ENCODE results near the gene PLXNA2.

The PLXNA2 gene

DNA sequence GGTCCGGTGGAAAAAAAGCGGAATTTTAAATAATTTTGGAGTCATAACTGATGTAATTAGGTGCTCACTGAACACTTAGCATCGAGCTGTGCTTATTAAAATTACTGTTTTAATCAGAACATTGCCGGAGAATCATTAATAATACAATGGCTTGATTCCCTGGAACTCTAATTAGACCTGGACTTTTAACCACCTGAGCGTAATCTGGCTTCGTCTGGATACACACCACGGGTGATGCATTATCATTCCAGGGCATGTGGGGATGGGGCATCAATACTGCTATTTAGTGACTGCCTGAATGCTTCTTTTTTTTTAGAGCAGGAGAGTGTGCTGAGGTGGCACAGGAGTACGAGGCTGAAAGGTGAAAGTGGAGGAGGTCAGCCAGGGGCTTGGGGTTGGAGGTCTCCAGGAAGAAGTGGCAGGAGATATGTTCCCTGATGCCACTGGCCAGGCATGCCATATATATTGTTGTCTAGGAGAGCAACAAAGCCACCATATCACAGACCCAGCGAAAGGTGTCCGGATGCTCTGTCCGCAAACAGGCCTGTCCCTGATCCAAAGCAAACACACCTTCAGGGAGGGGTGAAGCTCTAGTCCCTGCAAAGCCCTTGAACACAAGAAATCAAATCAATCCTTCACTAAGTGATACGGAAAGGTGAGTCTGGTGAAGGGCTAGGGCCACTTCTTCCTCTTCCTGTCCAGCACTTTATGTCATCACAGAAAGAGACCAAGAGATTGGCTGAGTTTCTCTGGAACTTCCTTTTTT lies 125.2 kb downstream of the PLXNA2 start:
- DNase-seq (ENCODE audit: low read depth), result no peak

DNA sequence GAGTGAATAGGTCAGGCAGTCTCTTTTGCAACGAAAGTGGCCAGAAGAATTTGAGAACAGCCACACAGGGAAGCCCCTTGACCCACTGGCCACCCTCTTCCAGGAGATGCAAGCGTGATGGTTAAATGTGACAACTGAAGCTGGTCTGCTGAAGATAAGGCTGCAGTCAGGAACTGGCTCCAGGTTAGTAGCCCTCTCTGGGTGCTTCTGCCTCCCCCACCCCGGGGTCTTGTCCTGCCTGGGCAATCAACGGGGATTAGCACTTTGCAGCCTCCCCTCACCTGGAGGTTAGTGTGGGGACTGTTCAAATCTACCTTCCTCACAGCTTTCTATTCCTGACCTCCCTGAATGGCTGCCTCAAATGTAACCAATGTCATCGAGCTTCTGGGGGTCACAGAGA lies 125.9 kb downstream of the PLXNA2 start:
- no peak for DNase-seq (ENCODE audit: low read depth)

DNA sequence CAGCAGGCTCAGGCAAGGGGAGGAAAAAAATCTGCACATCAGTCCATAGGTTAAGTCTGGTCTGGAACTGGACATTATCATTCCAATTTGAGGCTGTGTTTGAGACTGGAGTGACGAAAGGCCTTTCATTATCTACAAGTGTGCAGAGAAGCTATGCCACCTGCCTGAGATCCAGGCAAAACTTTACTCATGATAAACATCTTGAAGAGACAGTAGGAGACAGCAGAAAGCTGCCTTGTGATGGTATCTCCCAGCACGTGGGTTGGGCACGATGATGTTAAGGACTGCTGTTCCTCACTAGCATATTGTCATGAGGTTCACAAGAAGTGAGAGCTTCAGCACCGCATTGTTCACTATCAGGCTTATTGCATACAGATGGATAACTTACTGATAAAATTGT lies 126.4 kb downstream of the PLXNA2 start:
- DNase-seq (ENCODE audit: low read depth), result no peak

DNA sequence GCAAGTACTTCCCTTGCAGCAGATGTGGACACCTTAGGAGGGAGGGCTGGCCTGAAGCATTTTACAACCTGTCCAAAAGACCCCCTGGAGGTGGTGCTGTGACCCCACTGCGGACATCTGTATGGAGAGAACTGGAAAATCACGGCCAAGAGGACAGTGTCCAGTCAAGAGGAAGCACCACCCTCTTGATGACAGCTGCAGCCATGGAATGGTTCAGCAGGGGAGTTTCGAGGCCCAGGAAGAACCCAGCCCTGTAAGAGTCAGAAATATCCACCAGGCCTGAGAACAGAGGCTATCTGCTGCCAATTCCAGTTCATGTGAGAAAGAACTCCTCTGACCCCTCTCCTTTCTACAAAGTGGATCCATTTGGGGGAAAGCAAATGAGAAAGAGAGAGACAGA lies 126.8 kb downstream of the PLXNA2 start:
- no peak for DNase-seq (ENCODE audit: low read depth)

DNA sequence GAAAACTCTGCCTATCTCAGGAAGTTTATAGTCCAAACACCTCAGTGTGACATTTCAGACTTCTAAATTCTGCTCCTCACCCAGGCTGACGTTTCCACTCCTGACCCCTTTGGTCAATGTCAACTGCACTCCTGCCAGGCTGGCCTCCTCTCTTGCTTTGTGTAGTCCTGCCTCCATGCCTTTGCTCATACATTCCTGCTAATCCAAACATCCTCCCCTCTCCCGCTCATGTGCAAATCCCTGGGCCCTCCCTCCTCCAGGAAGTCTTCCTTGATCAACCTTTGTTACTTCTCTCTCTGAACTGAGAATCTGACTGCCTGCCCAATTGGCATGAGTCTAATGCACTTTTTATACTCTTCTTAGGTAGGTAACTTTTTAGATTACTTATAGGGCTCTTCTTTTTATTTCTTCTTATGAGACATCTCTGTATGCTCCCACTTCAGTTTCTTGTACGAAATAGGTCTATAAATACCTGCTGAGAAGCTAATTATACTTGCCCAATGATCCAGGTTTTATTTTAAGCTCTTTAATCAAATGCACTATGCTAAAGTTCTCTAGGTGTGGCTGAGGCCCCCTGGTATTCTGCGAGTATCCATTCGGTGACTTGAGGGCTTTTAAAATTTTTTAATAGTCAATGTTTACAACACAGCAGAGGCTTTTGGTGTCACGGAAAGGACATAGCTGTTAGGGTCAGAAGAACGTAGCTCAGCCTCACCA lies 128.1 kb downstream of the PLXNA2 start:
- no peak for DNase-seq (ENCODE audit: low read depth)

DNA sequence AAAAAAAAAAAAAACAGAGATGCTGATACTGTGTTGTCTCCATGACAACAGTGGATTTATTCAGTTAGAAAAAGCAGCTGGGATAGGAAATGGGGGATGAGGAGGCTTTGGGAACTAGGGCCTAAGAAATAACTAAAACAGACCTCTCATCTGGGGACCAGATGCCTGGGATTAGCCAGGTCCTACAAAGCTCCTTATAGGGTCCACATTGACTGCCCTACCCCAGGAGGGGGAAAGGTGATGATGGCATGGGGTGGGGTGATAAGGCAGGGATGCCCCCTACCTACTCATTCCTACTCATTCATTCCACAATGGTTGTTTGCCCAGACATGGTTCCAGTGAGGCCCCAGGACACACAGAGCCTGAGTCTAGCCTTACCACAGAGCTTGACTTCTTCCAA lies 131.2 kb downstream of the PLXNA2 start:
- DNase-seq (ENCODE audit: low read depth), result no peak

DNA sequence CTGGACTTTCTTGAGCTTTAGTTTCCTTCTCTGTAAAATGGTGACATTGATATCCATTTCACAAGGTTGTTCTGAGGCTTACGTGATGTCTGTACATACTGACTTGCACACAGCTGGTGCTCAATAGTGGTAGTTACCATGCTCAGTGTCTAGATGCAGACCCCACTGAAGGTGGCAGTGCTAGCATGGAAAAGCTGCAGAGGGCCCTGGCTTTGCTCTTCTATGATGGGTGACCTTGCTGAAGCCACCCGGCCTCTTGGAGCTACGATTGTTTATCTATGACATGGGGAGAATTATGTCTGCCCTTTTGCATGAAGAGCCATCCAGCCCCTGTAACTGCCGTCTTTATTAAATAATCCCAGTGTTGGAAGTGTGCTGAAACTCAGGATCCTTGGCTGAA lies 131.8 kb downstream of the PLXNA2 start:
- DNase-seq (ENCODE audit: low read depth), result no peak

DNA sequence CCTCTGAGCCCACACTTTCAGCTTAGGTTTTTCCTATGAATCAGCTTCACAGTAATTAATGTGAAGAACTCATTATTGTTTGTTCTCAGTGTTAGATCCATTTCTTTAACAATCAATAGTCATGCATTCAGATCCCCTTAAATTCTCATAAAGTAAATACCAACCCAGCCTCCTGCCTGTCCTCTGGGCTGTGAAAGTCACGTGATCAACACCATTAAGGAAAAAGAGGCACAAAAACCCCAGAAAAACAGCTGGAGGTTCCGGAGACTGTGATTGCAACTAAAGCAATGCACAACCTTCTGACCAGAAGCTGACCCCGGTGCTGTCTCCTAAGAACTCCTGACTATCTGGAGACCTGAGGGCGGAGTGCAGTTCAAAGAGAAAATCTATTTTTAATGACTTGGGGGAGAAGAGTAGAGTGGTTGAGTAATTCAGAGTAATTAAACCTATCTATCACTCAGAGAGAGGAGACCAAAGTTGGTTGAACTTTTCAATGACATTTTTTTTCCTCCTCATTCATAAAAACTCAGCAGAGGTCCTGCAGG lies 132.5 kb downstream of the PLXNA2 start:
- no peak for DNase-seq (ENCODE audit: low read depth)

DNA sequence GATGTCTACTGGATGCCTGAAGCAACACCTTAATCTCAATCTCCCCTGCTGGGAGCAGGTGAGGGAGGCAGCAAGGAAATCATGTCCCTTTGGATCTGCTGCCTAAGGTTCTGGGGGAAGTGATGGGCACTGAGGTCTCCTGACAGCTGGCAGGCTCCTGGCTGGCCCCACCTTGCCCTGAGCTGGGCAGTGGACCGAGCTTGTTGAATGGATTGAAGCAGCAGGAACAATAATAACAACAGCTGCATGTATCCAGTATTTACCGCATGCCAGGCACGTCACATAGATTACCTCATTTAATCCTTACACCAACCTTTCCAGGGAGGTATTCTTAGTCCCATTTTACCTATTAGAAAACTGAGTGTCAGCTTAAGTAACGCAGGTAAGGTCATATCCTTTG lies 133.9 kb downstream of the PLXNA2 start:
- no peak for DNase-seq (ENCODE audit: low read depth)

DNA sequence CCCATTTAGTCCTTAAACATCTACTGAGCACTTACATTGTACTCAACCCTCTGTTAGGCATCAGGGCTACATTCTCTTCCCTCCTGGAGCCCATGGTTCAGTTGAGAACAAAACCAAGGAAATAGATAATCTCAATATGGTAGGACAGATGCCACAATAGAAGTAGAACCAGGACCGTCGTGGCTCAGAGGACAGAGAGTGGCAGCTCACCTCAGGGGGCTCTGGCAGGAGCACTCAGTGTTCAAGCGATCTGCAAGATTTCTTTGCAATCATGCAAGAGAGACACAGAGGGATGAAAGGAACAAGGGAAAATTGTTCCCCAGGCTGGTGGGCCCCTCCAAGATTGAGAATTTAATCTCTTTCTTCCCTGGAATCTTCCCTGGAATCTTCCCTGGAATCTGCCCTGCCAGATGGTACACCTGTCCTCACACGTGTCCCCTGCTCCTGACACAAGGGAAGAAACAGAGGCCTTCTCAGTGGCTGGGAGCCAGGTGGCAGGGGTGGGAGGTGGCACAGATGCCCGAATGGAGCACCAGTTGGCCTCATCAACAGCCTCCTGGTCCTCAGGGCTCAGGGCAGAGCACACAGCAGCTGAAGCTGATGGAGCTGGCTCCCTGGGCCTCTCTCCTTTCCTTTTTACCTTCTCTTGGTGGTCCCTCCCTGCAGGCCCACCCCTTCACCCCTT lies 135.4 kb downstream of the PLXNA2 start:
- no peak for DNase-seq (ENCODE audit: low read depth)

DNA sequence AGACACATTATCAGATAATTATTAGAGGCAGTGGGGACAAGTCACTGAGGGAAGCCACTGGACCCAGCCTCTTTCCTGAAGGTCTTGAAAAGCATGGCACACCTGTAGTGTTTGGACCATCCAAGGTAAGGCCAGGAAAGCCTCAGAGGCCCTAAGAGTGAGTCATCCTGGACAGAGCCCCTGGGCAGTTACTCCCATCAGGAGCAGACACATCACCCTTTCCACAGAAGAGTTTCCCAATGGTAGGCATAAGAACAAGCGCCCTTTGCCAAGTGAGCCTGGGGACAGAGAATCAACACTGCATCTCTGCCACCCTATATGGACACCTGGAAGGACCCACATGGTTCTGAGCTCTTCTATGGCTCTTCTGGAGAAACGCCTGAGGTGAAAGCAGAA lies 136.0 kb downstream of the PLXNA2 start:
- no peak for DNase-seq (ENCODE audit: low read depth)

DNA sequence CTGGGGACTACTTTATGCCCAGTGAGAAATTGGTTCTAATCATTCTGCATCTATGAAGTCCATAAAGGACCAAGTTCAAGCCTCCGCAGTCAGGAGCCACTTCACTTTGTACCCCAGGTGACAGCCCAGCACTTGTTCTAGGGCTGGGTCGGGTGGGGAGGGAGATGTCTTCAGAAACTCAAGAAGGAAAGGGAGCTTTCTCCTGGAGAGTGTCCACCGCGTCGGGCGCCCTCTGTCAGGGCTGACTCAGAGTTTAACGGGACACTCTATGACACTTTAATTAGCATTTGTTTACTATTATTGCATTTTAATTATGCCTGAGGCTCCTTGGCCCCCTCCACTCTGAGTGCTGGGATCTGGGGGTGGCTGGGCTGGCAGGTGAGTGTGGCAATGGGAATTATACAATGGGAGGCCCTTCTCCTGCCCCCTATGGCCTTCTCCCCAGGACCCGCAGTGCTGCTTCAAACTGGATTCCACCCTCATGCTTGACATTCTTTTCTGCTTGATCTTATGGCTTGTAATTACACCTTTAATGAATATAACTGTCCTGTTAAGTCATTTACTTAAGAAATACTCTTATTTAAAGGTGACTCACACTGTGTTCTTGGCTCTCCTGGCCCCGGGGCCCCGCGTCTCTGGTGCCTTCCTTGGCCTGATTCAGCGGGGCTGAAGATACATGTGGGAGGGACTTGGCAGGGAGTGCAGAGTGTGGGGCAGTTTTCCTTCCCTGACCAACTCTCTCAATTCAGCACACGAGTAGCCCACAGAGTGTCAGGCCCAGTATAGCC lies 136.6 kb downstream of the PLXNA2 start:
- no peak for DNase-seq (ENCODE audit: low read depth)

DNA sequence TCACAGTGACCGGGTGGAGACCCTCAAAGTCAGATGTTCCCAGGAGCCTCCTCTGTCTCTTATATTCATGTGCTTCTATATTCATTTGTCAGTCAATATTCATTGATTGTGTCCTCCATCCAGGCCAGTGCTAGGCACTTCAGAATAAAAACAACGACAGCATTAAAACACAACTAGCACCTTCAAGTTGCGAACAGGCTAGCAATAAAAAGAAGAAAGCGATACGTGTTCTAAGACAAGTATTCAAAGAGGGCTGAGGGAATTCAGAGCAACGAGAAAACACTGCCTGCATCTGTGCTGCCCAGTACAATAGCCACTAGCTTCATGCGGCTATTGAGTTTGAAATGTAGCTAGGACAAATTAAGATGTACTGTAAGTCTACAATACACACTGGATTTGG lies 138.0 kb downstream of the PLXNA2 start:
- no peak for DNase-seq (ENCODE audit: low read depth)

DNA sequence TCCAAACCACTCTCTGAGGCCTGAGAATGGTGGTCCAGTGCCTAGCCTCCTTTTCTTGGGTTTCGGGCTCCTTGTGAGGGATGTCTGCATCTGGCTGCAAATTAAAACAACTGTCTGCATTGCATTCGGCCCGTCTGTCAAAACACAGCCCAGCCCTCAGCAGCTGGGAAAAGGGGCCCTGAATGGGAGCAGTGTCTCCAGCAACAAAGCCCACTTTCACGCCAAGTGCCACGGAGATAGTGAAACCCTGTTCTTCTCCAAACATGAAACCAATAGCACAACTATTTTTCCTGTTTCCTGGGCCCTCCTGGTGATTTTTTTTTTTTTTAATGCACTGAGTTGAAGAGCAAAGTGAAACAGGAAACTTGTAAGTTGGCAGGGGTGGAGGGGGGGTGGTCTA lies 138.4 kb downstream of the PLXNA2 start:
- no peak for DNase-seq (ENCODE audit: low read depth)

DNA sequence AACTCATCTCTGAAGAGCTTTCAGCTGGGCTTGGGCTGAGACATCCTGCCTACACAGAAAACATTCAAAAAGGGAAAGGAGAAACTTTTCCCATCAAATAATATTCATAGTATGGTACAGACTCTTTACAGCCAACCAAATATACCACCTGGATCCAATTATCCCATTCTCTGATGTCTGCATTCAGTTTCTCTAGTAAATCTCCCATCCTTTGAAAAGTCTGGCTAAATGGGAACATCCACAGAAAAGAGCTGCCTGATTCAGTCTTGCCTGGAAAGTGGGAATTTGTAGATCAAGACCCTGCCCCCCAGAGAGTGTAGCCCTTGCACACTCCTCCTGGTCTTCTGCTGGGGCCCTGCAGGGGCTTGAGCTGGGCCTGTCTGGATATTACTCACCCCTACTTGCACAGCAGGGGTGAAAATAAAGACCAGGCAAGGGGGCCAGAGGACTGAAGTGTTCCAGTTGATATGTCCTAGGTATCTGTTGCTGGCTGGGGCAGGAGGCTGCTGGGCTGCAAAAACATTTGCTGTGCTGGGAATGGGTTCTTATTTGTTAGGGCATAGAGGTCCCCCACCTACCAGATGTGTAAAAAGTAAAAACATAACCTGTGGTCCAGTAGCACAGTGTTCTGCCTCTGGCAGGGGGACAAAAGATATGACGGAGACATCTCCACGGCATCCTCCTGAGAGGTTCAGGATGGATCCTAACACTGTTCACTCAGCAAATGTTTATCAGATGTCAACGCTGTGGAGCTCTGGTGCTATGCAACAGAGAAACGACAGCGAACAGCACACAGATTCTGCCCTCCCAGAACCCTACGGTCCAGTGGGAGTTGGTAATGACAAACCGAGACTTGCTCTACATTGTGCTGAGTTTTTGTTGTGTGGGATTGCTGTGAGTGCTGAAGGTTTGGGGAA lies 140.3 kb downstream of the PLXNA2 start:
- no peak for DNase-seq (ENCODE audit: low read depth)

DNA sequence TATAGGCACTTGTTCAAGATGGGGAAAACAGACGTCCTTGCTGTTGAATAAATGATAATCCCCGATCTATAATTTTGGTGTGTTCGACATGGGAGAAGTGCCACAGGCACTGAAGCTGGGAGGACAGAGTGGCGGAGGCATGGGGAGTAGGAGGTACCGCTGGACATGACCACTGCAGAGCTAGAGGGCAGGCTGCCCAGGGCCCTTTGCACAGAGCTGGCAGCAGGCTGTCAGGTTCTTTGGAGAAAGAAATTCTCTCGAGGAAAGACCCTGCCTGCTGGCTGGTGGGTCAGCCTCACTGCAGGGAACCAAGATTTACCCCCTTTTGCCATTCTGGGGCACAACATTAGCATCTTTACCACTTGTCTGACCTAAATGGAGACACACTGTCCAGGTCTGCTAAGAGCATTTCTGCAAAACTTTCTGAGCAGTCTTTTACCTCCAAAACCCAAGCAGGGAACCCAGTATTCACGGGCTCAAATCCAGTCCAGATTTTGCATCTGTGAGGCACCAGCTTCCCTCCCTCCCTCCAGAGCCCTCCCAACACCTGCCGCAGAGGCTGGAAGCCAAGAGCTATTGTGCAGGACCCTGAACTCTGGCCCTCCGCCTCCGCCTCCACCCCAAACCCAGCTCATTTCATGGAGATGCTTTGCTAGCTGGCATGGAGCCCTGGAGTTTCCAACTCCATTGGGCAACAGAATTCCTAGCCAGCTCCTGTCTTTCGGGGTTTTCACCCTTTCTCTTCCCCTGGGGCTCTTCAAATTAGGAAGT lies 142.3 kb downstream of the PLXNA2 start:
- no peak for DNase-seq (ENCODE audit: low read depth)

DNA sequence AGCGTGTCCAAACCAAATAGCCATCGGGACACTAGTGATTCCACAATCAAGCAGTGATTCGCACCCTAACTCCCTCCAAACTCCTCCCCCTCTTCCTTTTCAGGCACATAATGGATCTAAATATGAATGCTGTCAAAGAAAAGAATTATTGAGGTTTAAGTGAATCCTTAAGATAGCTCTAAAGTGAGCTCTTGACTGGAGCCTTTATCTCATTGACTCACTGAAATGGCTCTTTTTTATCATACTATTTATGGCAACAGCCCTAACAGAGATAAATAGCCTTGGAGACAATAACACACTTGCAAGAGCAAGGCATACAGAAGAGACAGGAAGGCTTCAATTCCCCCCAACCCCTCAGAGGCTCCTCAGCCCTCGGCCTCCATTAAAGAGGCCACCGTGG lies 143.3 kb downstream of the PLXNA2 start:
- DNase-seq (ENCODE audit: low read depth), result no peak

DNA sequence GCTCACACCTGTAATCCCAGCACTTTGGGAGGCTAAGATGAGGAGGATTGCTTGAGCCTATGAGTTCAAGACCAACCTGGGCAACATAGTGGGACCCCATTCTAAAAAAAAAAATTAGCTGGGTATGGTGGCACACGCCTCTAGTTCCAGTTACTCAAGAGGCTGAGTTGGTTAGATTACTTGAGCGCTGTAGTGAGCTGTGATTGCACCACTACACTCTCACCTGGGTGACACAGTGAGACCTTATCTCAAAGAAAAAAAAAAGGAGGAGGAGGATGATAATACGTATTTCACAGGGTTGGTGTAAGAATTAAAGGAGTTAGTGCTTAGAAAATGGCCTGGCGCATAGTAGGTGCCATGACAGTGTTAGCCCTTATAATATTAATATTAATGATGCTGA lies 144.1 kb downstream of the PLXNA2 start:
- no peak for DNase-seq (ENCODE audit: low read depth)

DNA sequence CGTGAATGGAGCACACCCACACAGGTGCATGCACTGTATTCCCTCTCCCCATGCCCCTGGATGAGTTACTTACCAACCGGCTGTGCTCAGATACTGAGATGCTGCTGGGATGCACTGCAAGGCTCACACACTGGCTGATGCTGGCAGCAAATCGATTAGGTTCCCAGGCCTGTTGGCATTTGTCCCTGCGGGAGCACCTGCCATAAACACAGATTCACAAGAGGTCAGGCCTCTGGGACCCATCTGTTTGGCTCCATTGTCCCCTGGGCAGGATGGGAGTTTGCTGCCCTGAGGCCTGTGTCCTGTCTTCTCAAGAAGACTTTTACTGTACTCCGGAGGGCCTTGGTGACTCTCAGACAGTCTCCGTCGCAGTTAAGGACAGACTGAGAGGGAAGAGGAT lies 145.4 kb downstream of the PLXNA2 start:
- no peak for DNase-seq (ENCODE audit: low read depth)
